Ascending aorta (tissue), 2 donors: ENCODE results near the gene AGPS. TPM values are rescaled to one million over a fixed set of nuclear protein-coding genes. Genes with fewer than 3 reads are reported as not detected.
A peak's percentile ranks its signal among the peaks of the same experiment; 100 is the strongest.

Experiments used
- DNase-seq, 2 donors: peaks; one replicate each; pipeline ENCODE4 v3.0.0-alpha.2; 2019; ENCODE audit warnings: low spot score in 2 of 2
- H3K27ac ChIP-seq, 2 donors: fragments of 200-600 bp; sonication (generic); one replicate each; pipeline ENCODE4 v1.5.1; 2016 to 2017; ENCODE audit warnings: mild to moderate bottlenecking in 1 of 2
- H3K27me3 ChIP-seq: fragments of 200-600 bp; sonication (generic); one replicate; pipeline ENCODE4 v1.5.1; 2017
- H3K36me3 ChIP-seq, 2 donors: fragments of 200-600 bp; sonication (generic); one replicate each; pipeline ENCODE4 v1.5.1; 2016
- H3K4me1 ChIP-seq, 2 donors: fragments of 200-600 bp; sonication (generic); one replicate each; pipeline ENCODE4 v1.5.1; 2016 to 2017; ENCODE audit warnings: mild to moderate bottlenecking in 1 of 2
- H3K4me3 ChIP-seq, 2 donors: fragments of 200-600 bp; sonication (generic); one replicate each; pipeline ENCODE4 v1.5.1; 2016 to 2017; ENCODE audit warnings: mild to moderate bottlenecking in 1 of 2
- H3K9me3 ChIP-seq, 2 donors: fragments of 200-600 bp; sonication (generic); one replicate each; pipeline ENCODE4 v1.5.1; 2016
- intact Hi-C: fragments of 100-400 bp; cut with DNase I; formaldehyde crosslinking; loops from one replicate; pipeline ENCODE4 v1.15.1; 2023
- total RNA-seq: library from RNA; depleted of rRNA; stranded (reverse); fragments of >200 nt; gene quantifications from one replicate; pipeline ENCODE4 v1.1.0, GENCODE V29; 2016
- TF ChIP-seq, protein P1 (sequence below), 3 experiments: fragments of 200-600 bp in 2 of 3; fragments of 450-650 bp in 1 of 3; sonication (generic) in 2 of 3; IDR thresholded peaks; one replicate each; pipeline ENCODE4 v1.5.1; 2016 to 2019; ENCODE audit warnings: antibody characterized with exemption in 3 of 3, mild to moderate bottlenecking in 1 of 3, moderate library complexity in 1 of 3

The AGPS gene
- total RNA-seq, 1 donor from 2014 or later: 15.9 TPM

DNA sequence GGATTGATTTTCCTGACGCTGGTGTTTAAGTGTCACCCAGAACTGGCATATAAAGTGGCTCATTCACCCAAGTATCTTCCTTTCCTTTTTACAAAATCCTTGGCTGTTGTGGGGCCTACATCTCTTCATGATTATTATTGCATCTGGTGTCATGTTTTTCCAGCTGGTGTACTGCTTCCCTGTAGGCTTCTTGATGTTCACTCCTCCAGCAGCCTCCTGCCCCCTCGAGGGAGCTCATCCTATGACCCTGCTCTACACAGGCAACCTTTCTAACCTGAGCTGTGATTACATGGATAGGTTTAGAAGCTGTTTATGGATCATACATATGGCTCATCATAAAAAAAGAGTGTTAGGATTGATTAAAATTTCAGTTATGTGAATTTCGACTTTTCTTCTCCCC lies 12.4 kb upstream of the AGPS start:
- TF ChIP-seq, protein P1, sequence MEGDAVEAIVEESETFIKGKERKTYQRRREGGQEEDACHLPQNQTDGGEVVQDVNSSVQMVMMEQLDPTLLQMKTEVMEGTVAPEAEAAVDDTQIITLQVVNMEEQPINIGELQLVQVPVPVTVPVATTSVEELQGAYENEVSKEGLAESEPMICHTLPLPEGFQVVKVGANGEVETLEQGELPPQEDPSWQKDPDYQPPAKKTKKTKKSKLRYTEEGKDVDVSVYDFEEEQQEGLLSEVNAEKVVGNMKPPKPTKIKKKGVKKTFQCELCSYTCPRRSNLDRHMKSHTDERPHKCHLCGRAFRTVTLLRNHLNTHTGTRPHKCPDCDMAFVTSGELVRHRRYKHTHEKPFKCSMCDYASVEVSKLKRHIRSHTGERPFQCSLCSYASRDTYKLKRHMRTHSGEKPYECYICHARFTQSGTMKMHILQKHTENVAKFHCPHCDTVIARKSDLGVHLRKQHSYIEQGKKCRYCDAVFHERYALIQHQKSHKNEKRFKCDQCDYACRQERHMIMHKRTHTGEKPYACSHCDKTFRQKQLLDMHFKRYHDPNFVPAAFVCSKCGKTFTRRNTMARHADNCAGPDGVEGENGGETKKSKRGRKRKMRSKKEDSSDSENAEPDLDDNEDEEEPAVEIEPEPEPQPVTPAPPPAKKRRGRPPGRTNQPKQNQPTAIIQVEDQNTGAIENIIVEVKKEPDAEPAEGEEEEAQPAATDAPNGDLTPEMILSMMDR (IDR thresholded peaks at IDR 0.05): no peak
- no peak for DNase-seq
- Histone ChIP-seq H3K27me3 (no peaks in the 10 kb centered on the region), H3K4me1 (no peaks in the 10 kb centered on the region), H3K36me3 (no peaks in the 10 kb centered on the region), H3K27ac (no peak overlapping the region), H3K9me3 (peaks cover 0 to under 1% of the 10 kb centered on the region in 2 donors), H3K4me3 (no peak overlapping the region)
- intact Hi-C loops: no loop called here

DNA sequence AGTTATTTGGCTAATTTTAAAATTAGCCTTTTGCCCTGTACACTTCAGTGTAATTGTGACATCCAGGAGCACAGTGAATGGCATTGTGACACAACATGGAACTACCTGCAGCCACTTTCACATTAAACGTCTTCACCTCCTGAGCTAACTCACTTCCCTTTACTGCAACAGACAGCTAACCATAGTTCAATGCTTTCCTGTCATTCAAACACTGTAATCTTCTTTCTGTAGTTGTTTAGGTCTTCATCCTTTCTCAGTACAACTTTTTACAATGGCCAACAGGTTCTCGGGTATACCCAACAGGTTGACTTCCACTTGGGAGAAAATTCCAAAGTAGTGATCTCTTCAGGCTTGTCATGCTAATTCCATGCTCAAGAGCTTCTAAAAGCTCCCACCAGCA lies 8.6 kb upstream of the AGPS start:
- no peak for DNase-seq
- Histone ChIP-seq H3K36me3 (no peaks in the 10 kb centered on the region), H3K27me3 (no peaks in the 10 kb centered on the region), H3K9me3 (no peaks in the 10 kb centered on the region), H3K27ac (no peak overlapping the region), H3K4me1 (no peaks in the 10 kb centered on the region), H3K4me3 (no peak overlapping the region)
- TF ChIP-seq, protein P1 (IDR thresholded peaks at IDR 0.05): no peak
- intact Hi-C loops: no loop called here

DNA sequence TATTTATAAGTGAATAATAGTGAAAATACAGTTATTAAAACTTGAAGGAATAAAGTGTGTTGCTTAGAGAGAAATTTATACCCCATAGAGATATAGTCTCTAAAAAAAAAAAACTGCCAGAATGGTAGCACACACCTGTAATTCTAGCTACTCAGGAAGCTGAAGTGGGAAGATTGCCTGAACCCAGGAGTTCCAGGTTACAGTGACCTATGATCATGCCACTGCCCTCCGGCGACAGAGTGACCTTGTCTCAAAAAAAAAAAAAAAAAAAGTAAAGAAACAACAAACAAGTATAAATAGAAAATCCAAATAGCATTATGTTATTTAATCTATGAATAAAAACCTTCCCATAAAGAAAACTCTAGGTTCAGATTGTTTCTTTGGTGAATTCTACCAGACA lies 7.4 kb upstream of the AGPS start:
- no peaks in the 10 kb centered on the region for H3K4me1 ChIP-seq
- H3K4me3 ChIP-seq: no peak overlapping the region
- no peaks in the 10 kb centered on the region for H3K36me3 ChIP-seq
- DNase-seq: no peak
- no peak overlapping the region for H3K27ac ChIP-seq
- intact Hi-C loops: no loop called here
- H3K27me3 ChIP-seq: no peaks in the 10 kb centered on the region
- no peaks in the 10 kb centered on the region for H3K9me3 ChIP-seq
- TF ChIP-seq, protein P1 (IDR thresholded peaks at IDR 0.05): no peak

DNA sequence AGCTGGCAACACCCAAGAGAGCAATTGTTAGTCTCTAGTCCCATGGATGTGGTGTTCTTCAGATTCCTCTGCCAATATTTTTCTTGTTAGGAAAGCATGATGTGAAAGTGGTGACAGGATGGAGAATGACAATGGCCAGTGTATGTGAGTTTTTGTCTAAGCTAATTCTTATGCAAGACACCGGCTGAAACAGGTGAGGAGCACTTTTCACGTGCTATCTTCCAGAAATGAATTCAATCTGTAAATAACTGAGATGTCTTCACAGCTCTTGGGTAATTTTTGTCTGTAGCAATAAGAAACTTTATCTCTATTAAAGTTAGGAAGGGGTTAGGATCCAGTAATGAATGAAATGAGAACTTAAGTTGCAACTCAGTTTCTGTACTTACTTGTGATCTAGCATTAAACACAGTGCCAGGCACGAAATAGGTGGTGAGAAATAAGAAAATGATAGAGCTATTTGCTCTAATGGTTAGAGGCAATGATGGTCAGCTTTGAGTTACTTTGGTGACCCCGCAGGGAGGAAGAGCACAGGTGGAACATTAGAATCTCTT lies 676 bp upstream of the AGPS start:
- Histone ChIP-seq H3K4me3 (peak overlapping the region; percentile 75 to 76), H3K36me3 (no peaks in the 10 kb centered on the region), H3K27me3 (no peaks in the 10 kb centered on the region), H3K4me1 (peaks cover 0 to 6% of the 10 kb centered on the region in 2 donors), H3K27ac (peak overlapping the region; percentile 44 to 56), H3K9me3 (no peaks in the 10 kb centered on the region)
- DNase-seq: no peak
- intact Hi-C loops: loop anchor here (5.0 kb wide), 1 partner anchor 230 kb away; no protein-coding TSS in a partner anchor
- TF ChIP-seq, protein P1 (IDR thresholded peaks at IDR 0.05): no peak

DNA sequence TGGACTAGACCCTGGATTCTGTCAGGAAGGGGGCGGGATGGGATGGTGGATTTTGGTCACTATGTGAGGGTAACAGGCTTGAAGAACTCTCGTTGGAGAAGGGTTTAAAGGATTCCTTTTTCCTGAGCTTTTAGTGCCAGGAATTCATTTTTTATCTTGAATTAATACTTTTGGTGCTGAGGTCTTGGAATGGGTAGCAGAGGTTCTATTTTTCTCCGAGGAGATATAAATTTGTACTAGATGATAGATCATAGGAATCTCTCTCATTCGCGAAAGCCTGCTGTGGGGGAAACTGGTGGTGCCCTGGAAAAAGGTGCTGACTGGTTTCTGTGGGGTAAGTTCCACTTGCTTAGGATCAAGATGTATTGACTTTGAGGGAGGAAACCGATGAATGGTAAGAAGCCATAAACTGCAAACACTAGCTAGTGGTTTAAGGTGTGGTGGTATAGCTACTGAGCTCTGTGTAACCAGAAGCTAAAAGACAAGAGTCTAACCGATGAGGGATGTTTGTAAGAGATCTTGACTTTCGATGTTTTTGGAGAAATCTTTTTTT lies 706 bp downstream of the AGPS start:
- H3K27ac ChIP-seq: peak overlapping the region; percentile 44 to 56
- H3K9me3 ChIP-seq: no peaks in the 10 kb centered on the region
- H3K27me3 ChIP-seq: no peaks in the 10 kb centered on the region
- DNase-seq: no peak
- TF ChIP-seq, protein P1 (IDR thresholded peaks at IDR 0.05): no peak
- intact Hi-C loops: loop anchor here (5.0 kb wide), 1 partner anchor 231 kb away; no protein-coding TSS in a partner anchor
- H3K36me3 ChIP-seq: no peaks in the 10 kb centered on the region
- H3K4me1 ChIP-seq: peaks cover 0 to 6% of the 10 kb centered on the region in 2 donors
- peak overlapping the region; percentile 75 to 76 for H3K4me3 ChIP-seq
